GM18526 (cell line): ENCODE data around the gene FER1L5.
A peak's percentile ranks its signal among the peaks of the same experiment; 100 is the strongest.

ENCODE experiments used
- POLR2A ChIP-seq: IDR thresholded peaks from 3 replicates; pipeline ENCODE4 v1.6.1; 2011; ENCODE audit not compliant: insufficient read length; ENCODE audit errors: extremely low read depth

FER1L5 gene

DNA sequence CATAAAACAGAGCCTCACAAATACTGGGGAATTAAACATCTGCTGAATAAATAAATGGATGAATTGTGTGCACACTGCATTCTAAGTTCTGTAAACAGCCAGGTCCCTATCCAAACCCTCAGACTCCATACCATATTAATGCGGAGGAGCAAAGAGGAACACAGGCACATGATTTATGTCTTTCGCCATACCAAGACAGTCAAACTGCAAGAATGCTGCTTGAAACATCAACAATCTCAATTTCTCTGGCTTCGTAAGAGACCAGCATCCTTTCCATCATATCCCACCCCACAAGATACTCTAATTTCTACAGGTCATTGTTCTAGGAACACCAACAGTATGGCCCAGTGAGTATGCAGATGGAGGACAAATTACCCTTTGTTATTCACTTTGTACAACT, 19.4 kb upstream of the FER1L5 start:
- no peak for TF ChIP-seq POLR2A

DNA sequence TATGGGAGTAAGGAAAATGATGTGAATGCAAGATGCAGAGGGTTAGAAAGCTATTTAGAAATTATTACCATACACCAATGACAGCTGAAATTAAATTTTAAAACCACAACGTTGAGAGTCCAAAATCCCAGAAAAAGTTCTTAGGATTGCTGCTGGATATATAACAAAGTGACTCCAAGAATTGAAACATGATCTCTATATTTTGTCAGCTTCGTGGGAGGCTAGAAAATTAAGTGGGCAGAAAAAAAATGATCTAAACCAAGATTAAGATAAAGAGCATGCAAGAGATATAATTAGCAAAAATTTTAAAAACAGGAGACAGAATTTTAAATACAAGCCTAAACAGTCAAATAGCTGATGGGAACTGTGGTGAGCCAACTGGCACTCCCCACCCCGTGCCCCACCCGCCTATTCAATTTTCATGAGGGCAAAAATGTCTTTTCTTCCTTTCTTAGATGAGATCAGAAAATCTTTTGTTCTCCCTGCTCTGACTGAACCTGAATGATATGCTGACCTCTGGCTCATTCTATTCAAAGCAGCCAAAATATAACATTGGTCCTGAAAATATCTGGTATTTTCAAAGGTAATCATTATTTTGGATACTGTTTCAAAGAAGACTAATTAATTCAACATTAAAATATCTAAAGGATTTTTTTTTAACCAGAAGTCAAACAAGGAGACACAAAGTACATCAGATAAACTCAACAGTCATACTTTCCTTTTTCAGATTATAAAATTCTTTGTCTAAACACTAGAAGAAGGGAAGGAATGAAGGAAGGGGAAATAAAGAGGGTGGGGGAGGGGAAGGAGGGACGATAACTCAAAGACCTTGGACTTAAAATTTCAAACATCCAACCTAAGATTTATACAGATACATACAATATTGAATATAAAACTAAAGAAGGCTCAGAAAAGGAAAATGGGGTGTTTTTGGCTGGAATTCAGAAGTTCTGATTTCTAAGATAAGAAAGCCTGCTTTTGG, 16.7 kb upstream of the FER1L5 start:
- TF ChIP-seq POLR2A, result no peak

- TF ChIP-seq POLR2A, result no peak
These were observed 16.0 kb upstream of the FER1L5 start for GRCh38 chr2:96626553-96626942.

- TF ChIP-seq POLR2A, result no peak
These were observed 10.6 kb upstream of the FER1L5 start for GRCh38 chr2:96631804-96632435.

GRCh38 chr2:96633641-96634040, 8.9 kb upstream of the FER1L5 start:
- no peak for TF ChIP-seq POLR2A

DNA sequence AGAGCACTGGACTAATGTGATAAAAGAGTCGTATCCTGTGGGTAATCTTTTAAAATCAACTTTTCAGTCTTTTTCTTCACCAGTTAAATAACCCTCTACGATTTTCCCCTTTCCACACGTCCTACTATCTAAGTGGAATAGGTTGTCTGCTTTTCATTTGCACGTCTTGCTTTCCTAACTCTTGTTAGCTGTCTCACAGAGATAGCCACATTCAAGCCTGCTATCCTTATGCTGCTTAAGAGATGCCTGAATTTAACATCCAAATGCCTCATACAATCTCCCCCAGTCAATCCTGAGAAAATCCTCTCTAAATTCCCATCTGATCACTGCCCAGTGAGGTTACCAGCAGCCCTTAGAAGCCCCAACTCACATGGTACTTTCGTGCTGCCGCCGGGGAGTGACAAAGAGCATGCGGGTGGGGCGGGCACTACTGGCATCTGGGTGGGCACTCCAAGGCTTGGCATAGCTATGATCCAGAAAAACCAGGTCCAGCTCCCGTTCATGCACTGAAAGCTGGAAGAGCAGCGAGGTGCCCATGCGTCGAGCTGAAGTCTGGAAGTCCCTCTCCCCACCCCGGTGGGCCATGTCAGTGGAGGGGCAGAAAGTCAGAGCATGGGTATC, 5.9 kb upstream of the FER1L5 start:
- TF ChIP-seq POLR2A, result no peak

- TF ChIP-seq POLR2A, result no peak
These were observed 5.0 kb upstream of the FER1L5 start for GRCh38 chr2:96637385-96638143.

GRCh38 chr2:96638144-96639121, 4.1 kb upstream of the FER1L5 start, which contains the start of gene KANSL3:
Gene KANSL3 (minus strand): TSS chr2:96638312. CDS start chr2:96637135, 1,177 bp downstream.
- peak; percentile 87 for TF ChIP-seq POLR2A

- TF ChIP-seq POLR2A, result no peak
These were observed 5.1 kb downstream of the FER1L5 start for GRCh38 chr2:96647681-96648080.

GRCh38 chr2:96648306-96648930, 5.9 kb downstream of the FER1L5 start:
- TF ChIP-seq POLR2A, result no peak

GRCh38 chr2:96649342-96649741, 6.8 kb downstream of the FER1L5 start:
- TF ChIP-seq POLR2A, result no peak

DNA sequence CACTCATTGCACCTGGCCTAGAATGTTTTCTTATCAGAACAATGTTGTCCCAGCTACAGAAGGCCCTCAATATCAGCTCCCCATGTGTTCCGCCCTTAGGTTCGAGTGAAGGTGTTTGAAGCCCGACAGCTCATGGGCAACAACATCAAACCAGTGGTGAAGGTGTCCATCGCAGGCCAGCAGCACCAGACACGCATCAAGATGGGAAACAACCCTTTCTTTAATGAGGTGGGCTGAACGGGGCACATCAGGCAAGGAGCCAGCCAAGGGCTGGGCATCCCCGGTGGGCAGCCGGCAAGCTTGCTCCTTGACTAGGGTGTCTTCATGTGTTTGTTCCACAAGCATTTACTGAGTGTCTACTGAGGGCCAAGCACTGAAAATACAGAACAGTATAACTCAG, 9.2 kb downstream of the FER1L5 start:
- no peak for TF ChIP-seq POLR2A

GRCh38 chr2:96655526-96655925, 13.0 kb downstream of the FER1L5 start:
- TF ChIP-seq POLR2A, result no peak
